ENCODE measurements around the gene BLMH. TPM values are rescaled to one million over a fixed set of nuclear protein-coding genes. Genes with fewer than 3 reads are reported as not detected.
"Not testable (repeated sequence)": the region's sequence is repeated elsewhere in the genome, so short reads cannot be mapped to it uniquely, and the experiment has no call there.

BLMH gene
- total RNA-seq, 1 donor from 2014 or later: 36.2 TPM

- Histone ChIP-seq H3K79me2 (ENCODE audit: insufficient read depth, low read length) (no peaks in the 10 kb centered on the region), H3K4me2 (ENCODE audit: low read length) (no peak overlapping the region), H3K4me1 (ENCODE audit: insufficient read depth, low read length) (peaks cover 14% of the 10 kb centered on the region), H3K27ac (ENCODE audit: low read depth, low read length) (no peak overlapping the region), H3K9ac (ENCODE audit: low read length) (no peak overlapping the region), H3K9me3 (ENCODE audit: insufficient read depth, low read depth, low read length) (peaks cover 2% of the 10 kb centered on the region), H3K36me3 (ENCODE audit: insufficient read depth, low read length) (no peaks in the 10 kb centered on the region), H3K4me3 (ENCODE audit: insufficient read depth, low read depth, low read length) (no peak overlapping the region), H2AFZ (ENCODE audit: low read depth, low read length) (no peak overlapping the region), H4K20me1 (ENCODE audit: insufficient read depth, low read length) (no peaks in the 10 kb centered on the region), H3K27me3 (ENCODE audit: insufficient read depth, low read length) (peaks cover 75% of the 10 kb centered on the region)
- no peak overlapping the region for H3K4me3 Mint-ChIP-seq (ENCODE audit: unreplicated experiment)
- no peak overlapping the region for H3K27ac Mint-ChIP-seq (ENCODE audit: unreplicated experiment)
- DNase-seq (ENCODE audit: low read depth) (no peak), FAIRE-seq (no peak)
- H3K9me3 Mint-ChIP-seq (ENCODE audit: unreplicated experiment): peaks cover 3% of the 10 kb centered on the region
- TF ChIP-seq CTCF (IDR thresholded peaks at IDR 0.05; ENCODE audit: insufficient read depth, low read depth, low read length) (no peak), EZH2 (IDR thresholded peaks at IDR 0.05; ENCODE audit: insufficient read depth, low read length) (no peak)
- H3K36me3 Mint-ChIP-seq (ENCODE audit: low read depth, unreplicated experiment): peaks cover 4% of the 10 kb centered on the region
- peaks cover 74% of the 10 kb centered on the region for H3K27me3 Mint-ChIP-seq (ENCODE audit: low read depth, unreplicated experiment)
- H3K4me1 Mint-ChIP-seq (ENCODE audit: low read depth, unreplicated experiment): peaks cover 4% of the 10 kb centered on the region
Measured at GRCh38 chr17:30232015-30232823, 59.5 kb downstream of the BLMH start.

GRCh38 chr17:30230596-30231125, 61.1 kb downstream of the BLMH start:
- H3K36me3 ChIP-seq (ENCODE audit: insufficient read depth, low read length): no peaks in the 10 kb centered on the region
- peaks cover 74% of the 10 kb centered on the region for H3K27me3 ChIP-seq (ENCODE audit: insufficient read depth, low read length)
- no peak overlapping the region for H3K4me3 Mint-ChIP-seq (ENCODE audit: unreplicated experiment)
- no peak for FAIRE-seq
- no peak overlapping the region for H3K4me2 ChIP-seq (ENCODE audit: low read length)
- no peak overlapping the region for H3K27ac Mint-ChIP-seq (ENCODE audit: unreplicated experiment)
- no peaks in the 10 kb centered on the region for H3K79me2 ChIP-seq (ENCODE audit: insufficient read depth, low read length)
- no peak for DNase-seq (ENCODE audit: low read depth)
- H3K9ac ChIP-seq (ENCODE audit: low read length): no peak overlapping the region
- no peak overlapping the region for H2AFZ ChIP-seq (ENCODE audit: low read depth, low read length)
- no peak overlapping the region for H3K4me3 ChIP-seq (ENCODE audit: insufficient read depth, low read depth, low read length)
- H3K27me3 Mint-ChIP-seq (ENCODE audit: low read depth, unreplicated experiment): peaks cover 73% of the 10 kb centered on the region
- peaks cover 4% of the 10 kb centered on the region for H3K36me3 Mint-ChIP-seq (ENCODE audit: low read depth, unreplicated experiment)
- peaks cover 6% of the 10 kb centered on the region for H3K4me1 ChIP-seq (ENCODE audit: insufficient read depth, low read length)
- H3K4me1 Mint-ChIP-seq (ENCODE audit: low read depth, unreplicated experiment): peaks cover 4% of the 10 kb centered on the region
- no peaks in the 10 kb centered on the region for H4K20me1 ChIP-seq (ENCODE audit: insufficient read depth, low read length)
- H3K9me3 Mint-ChIP-seq (ENCODE audit: unreplicated experiment): peaks cover 3% of the 10 kb centered on the region
- H3K27ac ChIP-seq (ENCODE audit: low read depth, low read length): no peak overlapping the region
- TF ChIP-seq CTCF (IDR thresholded peaks at IDR 0.05; ENCODE audit: insufficient read depth, low read depth, low read length): no peak
- TF ChIP-seq EZH2 (IDR thresholded peaks at IDR 0.05; ENCODE audit: insufficient read depth, low read length): no peak
- peaks cover 2% of the 10 kb centered on the region for H3K9me3 ChIP-seq (ENCODE audit: insufficient read depth, low read depth, low read length)

GRCh38 chr17:30230009-30230408, 61.7 kb downstream of the BLMH start:
- H3K36me3 ChIP-seq (ENCODE audit: insufficient read depth, low read length); FAIRE-seq; H3K4me1 ChIP-seq (ENCODE audit: insufficient read depth, low read length); H3K4me1 Mint-ChIP-seq (ENCODE audit: low read depth, unreplicated experiment); H3K9ac ChIP-seq (ENCODE audit: low read length); H3K4me3 ChIP-seq (ENCODE audit: insufficient read depth, low read depth, low read length); H3K4me2 ChIP-seq (ENCODE audit: low read length); H2AFZ ChIP-seq (ENCODE audit: low read depth, low read length); H3K4me3 Mint-ChIP-seq (ENCODE audit: unreplicated experiment); DNase-seq (ENCODE audit: low read depth); H3K27ac Mint-ChIP-seq (ENCODE audit: unreplicated experiment); H3K9me3 Mint-ChIP-seq (ENCODE audit: unreplicated experiment); H4K20me1 ChIP-seq (ENCODE audit: insufficient read depth, low read length); H3K27ac ChIP-seq (ENCODE audit: low read depth, low read length); H3K36me3 Mint-ChIP-seq (ENCODE audit: low read depth, unreplicated experiment); H3K9me3 ChIP-seq (ENCODE audit: insufficient read depth, low read depth, low read length); H3K79me2 ChIP-seq (ENCODE audit: insufficient read depth, low read length): not testable (repeated sequence)
- H3K27me3 ChIP-seq (ENCODE audit: insufficient read depth, low read length): peaks cover 70% of the 10 kb centered on the region
- peaks cover 77% of the 10 kb centered on the region for H3K27me3 Mint-ChIP-seq (ENCODE audit: low read depth, unreplicated experiment)

Data from astrocyte (in vitro differentiated cells and primary cell).